Thoracic aorta (tissue), 2 donors: ENCODE data around the gene GIMD1. TPM values are rescaled to one million over a fixed set of nuclear protein-coding genes. Genes with fewer than 3 reads are reported as not detected.
A peak's percentile ranks its signal among the peaks of the same experiment; 100 is the strongest.

Experiments
- ATAC-seq: fragments of 150-250 bp; one replicate; pipeline ENCODE4 v1.8.0; 2017; ENCODE audit warnings: low read depth; ENCODE audit not compliant: insufficient number of reproducible peaks, low FRiP score
- DNase-seq: peaks from one replicate; pipeline ENCODE4 v3.0.0-alpha.2; 2020; ENCODE audit warnings: low spot score
- H3K27ac ChIP-seq, 2 donors: fragments of 200-600 bp; sonication (generic); 1 replicate in 1 of 2; 2 replicates in 1 of 2; pipeline ENCODE4 v1.5.1; 2016; ENCODE audit warnings: mild to moderate bottlenecking in 2 of 2, moderate library complexity in 2 of 2
- H3K27me3 ChIP-seq: fragments of 200-600 bp; sonication (generic); replicated peaks from 2 replicates; pipeline ENCODE4 v1.6.0; 2016; ENCODE audit warnings: mild to moderate bottlenecking; ENCODE audit not compliant: insufficient read depth
- H3K36me3 ChIP-seq: fragments of 200-600 bp; sonication (generic); one replicate; pipeline ENCODE4 v1.5.1; 2016
- H3K4me1 ChIP-seq, 2 donors: fragments of 200-600 bp; sonication (generic); 1 replicate in 1 of 2; 2 replicates in 1 of 2; pipeline versions ENCODE4 v1.5.1 to v1.6.0; 2016; ENCODE audit warnings: low read depth in 2 of 2, mild to moderate bottlenecking in 1 of 2; ENCODE audit not compliant: control insufficient read depth in 1 of 2
- H3K4me3 ChIP-seq: fragments of 200-600 bp; sonication (generic); 2 replicates; pipeline ENCODE4 v1.5.1; 2016; ENCODE audit warnings: mild to moderate bottlenecking
- H3K9me3 ChIP-seq: fragments of 200-600 bp; sonication (generic); 2 replicates; pipeline ENCODE4 v1.5.1; 2016
- total RNA-seq, 2 donors: library from RNA; depleted of rRNA; stranded (reverse); fragments of >200 nt; gene quantifications; one replicate each; pipeline versions ENCODE4 v1.1.0 to v1.2.3, GENCODE V29; 2016
- TF ChIP-seq, protein P1 (sequence below): fragments of 200-600 bp; sonication (generic); IDR thresholded peaks from one replicate; pipeline ENCODE4 v1.5.1; 2019; ENCODE audit warnings: antibody characterized with exemption

GIMD1 gene
- total RNA-seq, 2 donors from 2014 or later: not detected

DNA sequence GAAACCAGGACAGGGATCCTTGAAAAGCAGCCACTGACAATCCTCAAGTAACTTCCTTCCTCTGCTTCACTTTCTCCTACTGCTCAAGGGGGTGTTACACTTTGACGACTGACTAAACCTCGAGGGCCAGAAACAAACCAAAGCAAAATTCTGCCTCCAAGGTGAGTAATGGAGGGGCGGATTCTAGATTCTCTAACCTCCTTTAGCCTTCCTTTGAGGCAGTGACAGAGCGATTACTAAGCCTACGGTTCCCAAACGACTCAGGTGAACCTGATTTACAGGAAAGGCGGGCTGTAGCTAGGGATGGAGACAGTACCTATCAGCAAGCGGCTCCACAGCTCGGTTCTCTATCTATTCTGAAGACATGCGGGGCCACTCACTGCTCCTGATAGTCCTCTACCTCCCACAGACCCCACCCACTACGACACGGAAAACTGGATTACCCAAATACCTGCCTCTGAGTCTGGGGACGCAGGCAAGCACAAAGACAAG is 53.1 kb downstream of the GIMD1 start:
- Histone ChIP-seq H3K4me1 (peaks cover 34 to 71% of the 10 kb centered on the region in 2 donors), H3K27ac (peak overlapping the region; percentile 95 to 96), H3K36me3 (no peaks in the 10 kb centered on the region), H3K27me3 (no peaks in the 10 kb centered on the region), H3K9me3 (no peaks in the 10 kb centered on the region), H3K4me3 (peak overlapping the region; percentile 95)
- ATAC-seq (peak; percentile 17), DNase-seq (no peak)
- TF ChIP-seq, protein P1, sequence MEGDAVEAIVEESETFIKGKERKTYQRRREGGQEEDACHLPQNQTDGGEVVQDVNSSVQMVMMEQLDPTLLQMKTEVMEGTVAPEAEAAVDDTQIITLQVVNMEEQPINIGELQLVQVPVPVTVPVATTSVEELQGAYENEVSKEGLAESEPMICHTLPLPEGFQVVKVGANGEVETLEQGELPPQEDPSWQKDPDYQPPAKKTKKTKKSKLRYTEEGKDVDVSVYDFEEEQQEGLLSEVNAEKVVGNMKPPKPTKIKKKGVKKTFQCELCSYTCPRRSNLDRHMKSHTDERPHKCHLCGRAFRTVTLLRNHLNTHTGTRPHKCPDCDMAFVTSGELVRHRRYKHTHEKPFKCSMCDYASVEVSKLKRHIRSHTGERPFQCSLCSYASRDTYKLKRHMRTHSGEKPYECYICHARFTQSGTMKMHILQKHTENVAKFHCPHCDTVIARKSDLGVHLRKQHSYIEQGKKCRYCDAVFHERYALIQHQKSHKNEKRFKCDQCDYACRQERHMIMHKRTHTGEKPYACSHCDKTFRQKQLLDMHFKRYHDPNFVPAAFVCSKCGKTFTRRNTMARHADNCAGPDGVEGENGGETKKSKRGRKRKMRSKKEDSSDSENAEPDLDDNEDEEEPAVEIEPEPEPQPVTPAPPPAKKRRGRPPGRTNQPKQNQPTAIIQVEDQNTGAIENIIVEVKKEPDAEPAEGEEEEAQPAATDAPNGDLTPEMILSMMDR: no peak

DNA sequence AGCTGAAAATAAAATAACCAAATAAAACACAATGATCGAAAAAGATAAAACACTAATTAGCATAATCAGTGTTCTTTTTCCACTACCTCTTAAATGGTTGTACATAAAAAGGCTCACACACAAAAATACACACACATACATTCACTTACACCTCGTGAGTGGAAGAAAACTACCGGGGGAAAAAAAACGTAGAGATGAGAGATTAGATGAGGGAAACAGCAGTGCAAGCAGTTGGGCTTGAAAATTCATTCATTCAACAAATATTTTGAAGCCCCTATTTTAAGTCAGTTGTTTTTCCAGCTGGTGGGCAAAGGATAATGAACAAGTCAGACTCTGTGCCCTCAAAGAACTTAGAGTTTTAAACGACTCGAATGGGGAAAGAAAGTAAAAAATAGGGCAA is 53.6 kb downstream of the GIMD1 start:
- H3K4me1 ChIP-seq: peaks cover 34 to 76% of the 10 kb centered on the region in 2 donors
- H3K36me3 ChIP-seq: no peaks in the 10 kb centered on the region
- H3K27ac ChIP-seq: peak overlapping the region; percentile 95 to 96
- TF ChIP-seq, protein P1: no peak
- H3K4me3 ChIP-seq: peak overlapping the region; percentile 95
- DNase-seq: no peak
- H3K9me3 ChIP-seq: no peaks in the 10 kb centered on the region
- ATAC-seq: no peak
- H3K27me3 ChIP-seq: no peaks in the 10 kb centered on the region

DNA sequence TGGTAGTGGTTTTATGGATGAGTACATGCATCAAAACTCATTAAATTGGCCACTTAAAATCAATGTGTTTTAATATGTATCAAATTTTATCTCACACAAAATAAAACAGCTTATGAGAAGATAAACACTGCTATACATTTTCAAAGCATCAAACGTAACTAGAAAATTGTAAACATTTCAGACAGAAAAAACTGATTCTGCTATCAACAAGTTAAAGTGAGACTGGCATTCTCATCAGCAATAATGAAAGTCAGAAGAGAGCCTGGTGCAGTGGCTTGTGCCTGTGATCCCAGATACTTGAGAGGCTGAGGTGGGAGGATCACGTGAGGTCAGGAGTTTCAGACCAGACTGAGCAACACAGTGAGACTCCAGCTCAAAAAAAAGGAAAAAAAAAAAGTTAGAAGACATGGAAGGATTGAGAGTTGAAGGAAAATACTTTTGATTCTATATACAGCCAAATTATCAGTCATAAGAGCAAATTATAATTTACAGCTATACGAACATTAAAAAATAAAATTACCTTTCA is 55.5 kb downstream of the GIMD1 start:
- TF ChIP-seq, protein P1: no peak
- ATAC-seq (no peak), DNase-seq (no peak)
- peak overlapping the region; percentile 6 for H3K4me3 ChIP-seq
- no peaks in the 10 kb centered on the region for H3K27me3 ChIP-seq
- H3K36me3 ChIP-seq: no peaks in the 10 kb centered on the region
- no peaks in the 10 kb centered on the region for H3K9me3 ChIP-seq
- H3K4me1 ChIP-seq: peaks cover 34 to 69% of the 10 kb centered on the region in 2 donors
- H3K27ac ChIP-seq: peak overlapping the region; percentile 14 to 53

DNA sequence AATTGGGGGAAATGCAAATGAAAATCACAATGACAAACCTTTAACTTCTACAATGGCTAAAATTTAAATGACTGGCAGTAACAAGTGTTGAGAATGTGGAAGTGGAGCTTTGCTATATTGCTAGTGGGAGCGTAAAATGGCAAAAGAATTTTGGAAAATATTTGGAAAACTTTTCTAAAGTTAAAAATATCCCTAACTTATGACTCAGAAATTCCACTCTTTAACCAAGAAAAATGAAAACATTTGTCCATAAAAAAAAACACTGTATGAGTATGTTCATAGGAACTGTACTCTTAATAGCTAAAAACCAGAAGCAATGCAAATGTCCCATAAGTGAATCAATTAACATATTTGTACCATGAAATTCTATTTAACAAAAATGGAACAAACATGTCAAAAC is 56.2 kb downstream of the GIMD1 start:
- Histone ChIP-seq H3K9me3 (no peaks in the 10 kb centered on the region), H3K4me3 (peak overlapping the region; percentile 17), H3K27me3 (no peaks in the 10 kb centered on the region), H3K36me3 (no peaks in the 10 kb centered on the region), H3K27ac (peak overlapping the region; percentile 53 to 66), H3K4me1 (peaks cover 30 to 62% of the 10 kb centered on the region in 2 donors)
- TF ChIP-seq, protein P1: no peak
- ATAC-seq: peak; percentile 5
- DNase-seq: no peak

Other genes with a start within 250 kb of the GIMD1 start
- gene TBCK, start 52.6 kb downstream of the GIMD1 start, total RNA-seq: 10 to 100 TPM; 32.9 to 46.3 TPM
- gene AIMP1, start 52.2 kb downstream of the GIMD1 start, total RNA-seq: 10 to 100 TPM; 12.6 to 37.3 TPM